CD4-positive, CD25-positive, alpha-beta regulatory T cell (primary cell): Measurements from ENCODE around the gene ZMYND8. TPM values are rescaled to one million over a fixed set of nuclear protein-coding genes. Genes with fewer than 3 reads are reported as not detected.

Experiments
- ATAC-seq, 2 donors: fragments of 150-1000 bp; cut with Tn5 transposase; one replicate each; pipeline ENCODE4 v1.10.0; 2021; ENCODE audit warnings: low read depth in 2 of 2, moderate number of reproducible peaks in 2 of 2, moderate library complexity in 1 of 2
- DNase-seq, 3 donors: peaks; one replicate each; pipeline versions ENCODE4 v3.0.0 to v3.0.0-alpha.2; 2012 to 2022; ENCODE audit warnings: mixed read lengths in 1 of 3
- H3K27ac ChIP-seq: one replicate; pipeline ENCODE4 v1.7.0; 2013; ENCODE audit warnings: mild to moderate bottlenecking, low read length; ENCODE audit not compliant: insufficient read depth, poor library complexity, severe bottlenecking
- H3K27me3 ChIP-seq: one replicate; pipeline ENCODE4 v1.7.0; 2013; ENCODE audit warnings: low read length; ENCODE audit not compliant: control insufficient read depth, insufficient read depth
- H3K36me3 ChIP-seq: one replicate; pipeline ENCODE4 v1.7.0; 2013; ENCODE audit warnings: mild to moderate bottlenecking, low read length, moderate library complexity; ENCODE audit not compliant: control insufficient read depth, insufficient read depth
- H3K4me1 ChIP-seq: 2 replicates; pipeline ENCODE4 v1.7.0; 2013; ENCODE audit warnings: mild to moderate bottlenecking, low read length; ENCODE audit not compliant: insufficient read depth, control insufficient read depth, poor library complexity, severe bottlenecking
- H3K4me3 ChIP-seq: one replicate; pipeline ENCODE4 v1.7.0; 2013; ENCODE audit warnings: low read depth, mild to moderate bottlenecking, low read length, moderate library complexity
- H3K9me3 ChIP-seq, 2 experiments: 1 replicate in 1 of 2; 2 replicates in 1 of 2; pipeline ENCODE4 v1.7.0; 2013; ENCODE audit warnings: low read length in 2 of 2, mild to moderate bottlenecking in 1 of 2, moderate library complexity in 1 of 2; ENCODE audit not compliant: control insufficient read depth in 2 of 2
- H3K27ac Mint-ChIP-seq, 3 donors: one replicate each; pipeline ENCODE4 v1.8.0; 2020 to 2022; ENCODE audit warnings: mild to moderate bottlenecking in 3 of 3, mixed read lengths in 3 of 3, moderate library complexity in 2 of 3
- H3K27me3 Mint-ChIP-seq: one replicate; pipeline ENCODE4 v1.8.0; 2022; ENCODE audit warnings: mild to moderate bottlenecking, mixed read lengths
- H3K36me3 Mint-ChIP-seq: one replicate; pipeline ENCODE4 v1.8.0; 2020; ENCODE audit warnings: mixed read lengths
- H3K4me1 Mint-ChIP-seq, 4 donors: one replicate each; pipeline ENCODE4 v1.8.0; 2020 to 2022; ENCODE audit warnings: mixed read lengths in 4 of 4, mild to moderate bottlenecking in 1 of 4
- H3K4me3 Mint-ChIP-seq, 4 donors: one replicate each; pipeline ENCODE4 v1.8.0; 2020 to 2022; ENCODE audit warnings: mild to moderate bottlenecking in 4 of 4, mixed read lengths in 4 of 4, moderate library complexity in 3 of 4
- H3K9me3 Mint-ChIP-seq, 7 donors: one replicate each; pipeline ENCODE4 v1.8.0; 2020 to 2022; ENCODE audit warnings: mixed read lengths in 7 of 7, mild to moderate bottlenecking in 3 of 7, moderate library complexity in 2 of 7
- polyA plus RNA-seq, 4 donors: library from polyadenylated mRNA; unstranded; fragments of 300-500 nt; fragmentation: Illumina TruSeq; gene quantifications; one replicate each; pipeline ENCODE4 v1.2.3, GENCODE V29; 2021
- total RNA-seq: library from RNA; stranded (reverse); gene quantifications from one replicate; pipeline ENCODE4 v1.2.3, GENCODE V29; 2022

The ZMYND8 gene
- total and polyA plus RNA-seq, 5 donors from 2014 or later = 7.5 to 47.2 (median 8.9) TPM

DNA sequence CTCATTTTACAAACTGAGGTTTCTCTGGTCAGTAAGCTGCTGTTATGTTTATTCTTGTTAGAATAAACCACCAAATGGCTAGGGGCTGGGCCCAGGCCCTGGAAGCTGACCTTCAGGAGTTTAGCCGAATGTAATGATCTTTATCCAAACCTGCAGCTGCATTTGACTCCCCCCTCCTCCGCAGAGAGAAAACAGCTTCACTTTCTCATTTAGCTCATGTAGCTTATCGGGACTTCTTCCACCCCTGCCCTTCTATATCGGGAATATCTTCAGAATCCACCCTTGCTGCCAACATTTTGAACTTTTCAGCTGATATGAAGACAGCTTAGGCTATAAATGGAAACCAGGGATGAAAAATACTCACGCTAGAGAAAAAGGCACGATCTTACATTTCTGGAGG, 102.6 kb downstream of the ZMYND8 start:
- no peaks in the 10 kb centered on the region for H3K9me3 Mint-ChIP-seq
- H3K4me1 Mint-ChIP-seq = peaks cover 0 to 15% (median 11%) of the 10 kb centered on the region in 4 donors
- H3K27me3 ChIP-seq = no peaks in the 10 kb centered on the region
- no peaks in the 10 kb centered on the region for H3K9me3 ChIP-seq
- no peak for DNase-seq
- H3K36me3 ChIP-seq = peaks cover 44% of the 10 kb centered on the region
- H3K27ac Mint-ChIP-seq = no peak overlapping the region
- H3K27me3 Mint-ChIP-seq = no peaks in the 10 kb centered on the region
- no peaks in the 10 kb centered on the region for H3K4me1 ChIP-seq
- no peak overlapping the region for H3K4me3 Mint-ChIP-seq
- H3K36me3 Mint-ChIP-seq = peaks cover 30% of the 10 kb centered on the region
- H3K27ac ChIP-seq = no peak overlapping the region
- no peak for ATAC-seq
- H3K4me3 ChIP-seq = no peak overlapping the region

DNA sequence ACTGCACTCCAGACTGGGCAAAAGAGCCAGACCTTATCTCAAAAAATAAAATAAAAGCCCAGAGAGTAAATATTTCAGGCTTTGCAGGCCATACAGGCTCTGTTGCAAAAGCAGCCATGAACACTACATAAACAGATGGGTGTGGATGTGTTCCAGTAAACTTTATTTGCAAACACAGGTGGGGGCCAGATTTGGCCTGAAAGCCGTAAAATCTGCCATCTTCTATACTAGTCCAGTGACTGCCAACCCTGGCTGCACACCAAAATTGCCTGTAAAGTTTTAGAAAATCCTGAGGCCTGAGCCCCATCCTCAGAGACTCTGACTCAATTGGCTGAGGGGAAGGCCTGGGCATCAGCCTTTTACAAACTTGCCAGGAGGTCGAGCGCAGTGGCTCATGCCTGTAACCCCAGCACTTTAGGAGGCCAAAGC, 103.6 kb downstream of the ZMYND8 start:
- DNase-seq (no peak), ATAC-seq (no peak)
- no peaks in the 10 kb centered on the region for H3K9me3 Mint-ChIP-seq
- Histone ChIP-seq H3K9me3 (no peaks in the 10 kb centered on the region), H3K4me1 (no peaks in the 10 kb centered on the region), H3K27me3 (no peaks in the 10 kb centered on the region), H3K36me3 (peaks cover 53% of the 10 kb centered on the region), H3K4me3 (no peak overlapping the region), H3K27ac (no peak overlapping the region)
- H3K27me3 Mint-ChIP-seq = no peaks in the 10 kb centered on the region
- H3K4me3 Mint-ChIP-seq = no peak overlapping the region
- H3K4me1 Mint-ChIP-seq = peaks cover 0 to 6% (median 5%) of the 10 kb centered on the region in 4 donors
- H3K27ac Mint-ChIP-seq = peak overlapping the region in 2 of 3 donors; percentile 15 to 36
- H3K36me3 Mint-ChIP-seq = peaks cover 33% of the 10 kb centered on the region

DNA sequence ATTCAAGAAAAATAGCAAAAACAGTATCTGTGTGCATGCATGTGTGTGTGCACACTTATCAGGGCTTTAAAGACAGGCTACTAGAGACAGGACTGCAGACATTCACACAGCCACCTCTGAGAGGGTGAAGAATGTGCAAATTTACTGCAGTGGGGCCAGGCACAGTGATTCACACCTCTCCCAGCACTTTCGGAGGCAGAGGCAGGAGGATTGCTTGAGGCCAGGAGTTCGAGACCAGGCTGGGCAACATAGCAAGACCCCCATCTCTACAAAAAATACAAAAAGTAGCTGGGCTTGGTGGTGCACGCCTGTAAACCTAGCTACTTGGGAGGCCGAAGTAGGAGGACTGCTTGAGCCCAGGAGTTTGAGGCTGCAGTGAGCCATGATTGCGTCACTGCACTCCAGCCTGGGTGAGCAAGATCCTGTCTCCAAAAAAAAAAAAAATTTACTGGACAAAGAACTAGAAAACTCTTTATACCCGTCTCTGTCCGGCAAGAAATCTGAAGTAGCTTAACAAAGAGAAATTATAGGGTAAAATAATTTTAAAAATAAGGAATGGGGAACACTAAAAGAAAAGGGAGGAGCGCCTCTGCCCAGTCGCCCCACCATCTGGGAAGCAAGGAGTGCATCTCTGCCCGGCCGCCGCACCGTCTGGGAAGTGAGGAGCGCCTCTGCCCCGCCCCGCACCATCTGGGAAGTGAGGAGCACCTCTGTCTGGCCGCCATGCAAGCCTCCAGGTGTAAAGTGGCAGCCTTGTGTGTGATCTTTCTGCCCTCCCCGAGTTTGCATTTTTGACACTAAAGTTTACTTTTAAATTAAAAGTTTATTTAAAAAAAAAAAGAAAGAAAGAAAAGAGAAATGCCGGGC, 105.1 kb downstream of the ZMYND8 start:
- no peak for DNase-seq
- Mint-ChIP-seq H3K36me3 (peaks cover 33% of the 10 kb centered on the region), H3K27me3 (no peaks in the 10 kb centered on the region)

DNA sequence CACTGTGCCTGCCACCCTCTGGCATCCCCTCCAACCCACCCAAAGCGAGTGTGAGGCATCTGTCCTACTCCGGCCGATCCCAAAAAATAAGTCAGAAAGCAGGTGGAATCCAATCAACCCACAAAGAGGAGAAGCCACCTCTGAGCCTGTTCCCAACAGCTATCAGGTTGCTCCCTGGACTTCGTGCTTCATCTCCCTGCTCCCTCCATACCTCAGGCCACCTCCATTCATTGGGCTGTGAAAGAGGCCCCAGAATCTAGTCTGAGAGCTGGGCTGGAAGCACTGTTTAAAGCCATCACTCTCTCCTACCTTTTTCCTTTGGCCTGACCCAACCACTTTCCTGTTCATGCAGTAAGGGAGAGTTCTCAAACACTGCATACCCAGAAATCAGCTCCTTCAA, 106.1 kb downstream of the ZMYND8 start:
- ATAC-seq = no peak
- Mint-ChIP-seq H3K4me1 (peaks cover 0 to 2% (median 0%) of the 10 kb centered on the region in 4 donors), H3K36me3 (peaks cover 39% of the 10 kb centered on the region), H3K27me3 (no peaks in the 10 kb centered on the region), H3K4me3 (no peak overlapping the region), H3K27ac (peak overlapping the region in 1 of 3 donors; percentile 23), H3K9me3 (no peaks in the 10 kb centered on the region)
- no peaks in the 10 kb centered on the region for H3K4me1 ChIP-seq
- H3K36me3 ChIP-seq = peaks cover 73% of the 10 kb centered on the region
- no peak for DNase-seq
- H3K9me3 ChIP-seq = no peaks in the 10 kb centered on the region
- H3K4me3 ChIP-seq = no peak overlapping the region
- no peak overlapping the region for H3K27ac ChIP-seq
- H3K27me3 ChIP-seq = no peaks in the 10 kb centered on the region

More for the DNA sequence above, 105.1 kb downstream of the ZMYND8 start:
- Histone ChIP-seq H3K36me3 (peaks cover 63% of the 10 kb centered on the region), H3K4me3 (no peak overlapping the region), H3K27ac (no peak overlapping the region), H3K4me1 (no peaks in the 10 kb centered on the region), H3K27me3 (no peaks in the 10 kb centered on the region), H3K9me3 (no peaks in the 10 kb centered on the region)
- H3K4me3 Mint-ChIP-seq = no peak overlapping the region
- H3K4me1 Mint-ChIP-seq = peaks cover 0 to 2% (median 0%) of the 10 kb centered on the region in 4 donors
- peak overlapping the region in 1 of 3 donors; percentile 23 for H3K27ac Mint-ChIP-seq
- no peaks in the 10 kb centered on the region for H3K9me3 Mint-ChIP-seq
- ATAC-seq = no peak

DNA sequence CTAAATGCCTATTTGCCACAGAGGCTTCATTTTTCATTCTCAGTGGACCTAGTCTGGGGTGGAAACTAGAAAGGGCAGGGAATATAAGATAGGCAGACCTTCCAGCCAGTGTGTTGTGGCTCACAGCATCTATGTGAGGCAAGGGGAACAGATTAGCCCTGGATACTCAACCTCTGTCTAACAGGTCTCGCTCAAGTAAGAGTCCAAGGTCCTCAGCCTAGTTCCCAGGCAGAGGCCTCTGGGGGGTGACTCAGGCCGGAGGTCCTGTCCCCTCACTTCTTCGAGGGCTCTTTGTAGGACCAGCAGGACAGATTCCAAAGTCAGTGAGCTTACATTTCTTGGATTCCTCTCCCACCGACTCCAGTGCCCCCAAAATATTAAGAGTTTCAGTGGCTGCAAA, 106.6 kb downstream of the ZMYND8 start:
- no peak overlapping the region for H3K4me3 ChIP-seq
- DNase-seq = no peak
- no peaks in the 10 kb centered on the region for H3K9me3 ChIP-seq
- Mint-ChIP-seq H3K27me3 (no peaks in the 10 kb centered on the region), H3K4me3 (no peak overlapping the region), H3K27ac (peak overlapping the region in 1 of 3 donors; percentile 23), H3K9me3 (no peaks in the 10 kb centered on the region), H3K4me1 (peaks cover 0 to 2% (median 0%) of the 10 kb centered on the region in 4 donors), H3K36me3 (peaks cover 39% of the 10 kb centered on the region)
- no peaks in the 10 kb centered on the region for H3K4me1 ChIP-seq
- no peak overlapping the region for H3K27ac ChIP-seq
- no peaks in the 10 kb centered on the region for H3K27me3 ChIP-seq
- H3K36me3 ChIP-seq = peaks cover 76% of the 10 kb centered on the region
- no peak for ATAC-seq

DNA sequence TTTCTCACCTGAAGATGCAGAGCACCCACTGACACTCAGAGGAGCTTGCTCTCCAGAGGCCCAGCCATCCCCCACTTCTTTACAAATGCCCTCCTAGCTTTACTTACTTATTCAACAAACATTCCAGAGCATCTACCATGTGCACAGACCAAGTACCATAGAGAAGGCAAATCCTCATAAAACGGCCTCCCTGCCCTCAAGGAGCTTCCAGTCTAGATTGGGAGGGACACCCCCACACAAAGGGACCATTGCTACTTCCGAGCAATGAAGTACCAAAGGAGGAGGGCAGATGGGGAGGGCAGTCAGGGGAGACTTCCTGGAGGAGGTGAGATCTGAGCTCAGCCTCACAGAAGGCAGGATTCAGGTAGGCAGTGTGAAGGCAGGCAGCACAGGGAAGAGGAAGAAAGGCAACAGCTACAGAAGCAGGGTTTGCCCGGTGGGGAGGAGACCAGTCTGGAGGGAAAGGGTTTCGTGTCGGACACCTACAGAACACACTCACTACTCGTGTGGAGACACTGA, 108.0 kb downstream of the ZMYND8 start:
- Mint-ChIP-seq H3K4me1 (peaks cover 0 to 5% (median 1%) of the 10 kb centered on the region in 4 donors), H3K27ac (no peak overlapping the region), H3K36me3 (peaks cover 37% of the 10 kb centered on the region), H3K4me3 (no peak overlapping the region), H3K27me3 (no peaks in the 10 kb centered on the region), H3K9me3 (no peaks in the 10 kb centered on the region)
- H3K9me3 ChIP-seq = no peaks in the 10 kb centered on the region
- no peaks in the 10 kb centered on the region for H3K27me3 ChIP-seq
- H3K36me3 ChIP-seq = peaks cover 74% of the 10 kb centered on the region
- DNase-seq (no peak), ATAC-seq (no peak)
- no peaks in the 10 kb centered on the region for H3K4me1 ChIP-seq
- no peak overlapping the region for H3K27ac ChIP-seq
- H3K4me3 ChIP-seq = no peak overlapping the region

DNA sequence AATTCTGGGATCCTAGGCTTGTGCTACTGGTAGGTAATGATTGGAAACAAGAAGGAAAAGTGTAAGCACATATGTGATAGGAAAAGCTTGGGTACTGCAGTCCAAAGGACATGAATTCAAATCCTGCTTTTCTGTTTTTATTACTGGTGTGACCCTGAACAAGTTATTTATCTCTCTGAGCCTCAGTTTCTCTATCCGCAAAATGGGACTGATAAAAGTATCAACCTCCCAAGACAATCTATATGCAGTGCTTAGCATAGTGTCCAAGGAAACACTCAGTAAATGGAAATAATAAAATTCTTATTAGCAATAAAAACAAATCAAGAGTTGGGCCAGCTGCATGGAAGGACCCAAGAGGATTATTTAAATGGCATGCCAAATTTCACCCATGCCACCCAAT, 108.5 kb downstream of the ZMYND8 start:
- no peak overlapping the region for H3K4me3 Mint-ChIP-seq
- H3K27ac Mint-ChIP-seq = no peak overlapping the region
- Histone ChIP-seq H3K4me1 (no peaks in the 10 kb centered on the region), H3K9me3 (no peaks in the 10 kb centered on the region), H3K27ac (no peak overlapping the region), H3K36me3 (peaks cover 74% of the 10 kb centered on the region), H3K27me3 (no peaks in the 10 kb centered on the region), H3K4me3 (no peak overlapping the region)
- no peak for ATAC-seq
- H3K36me3 Mint-ChIP-seq = peaks cover 37% of the 10 kb centered on the region
- H3K9me3 Mint-ChIP-seq = no peaks in the 10 kb centered on the region
- peaks cover 0 to 5% (median 1%) of the 10 kb centered on the region in 4 donors for H3K4me1 Mint-ChIP-seq
- no peak for DNase-seq
- H3K27me3 Mint-ChIP-seq = no peaks in the 10 kb centered on the region
